Upper lobe of right lung (tissue), 1 donor: ENCODE measurements around the gene CXCL5. TPM values are rescaled to one million over a fixed set of nuclear protein-coding genes. Genes with fewer than 3 reads are reported as not detected.

Experiments
- ATAC-seq: fragments of 200-7000 bp; cut with Tn5 transposase; one replicate; pipeline ENCODE4 v1.9.1; 2020; ENCODE audit warnings: mild to moderate bottlenecking, moderate library complexity
- DNase-seq: peaks from one replicate; pipeline ENCODE4 v3.0.0-alpha.2; 2020
- H3K27ac ChIP-seq: fragments of 200-600 bp; one replicate; pipeline ENCODE4 v1.8.0; 2022
- H3K27me3 ChIP-seq: fragments of 200-600 bp; one replicate; pipeline ENCODE4 v1.8.0; 2022; ENCODE audit warnings: mild to moderate bottlenecking
- H3K36me3 ChIP-seq: fragments of 200-600 bp; one replicate; pipeline ENCODE4 v1.8.0; 2022
- H3K4me1 ChIP-seq: fragments of 200-600 bp; one replicate; pipeline ENCODE4 v1.8.0; 2022
- H3K4me3 ChIP-seq: fragments of 200-600 bp; one replicate; pipeline ENCODE4 v1.8.0; 2022; ENCODE audit warnings: mild to moderate bottlenecking
- H3K9me3 ChIP-seq: fragments of 200-600 bp; one replicate; pipeline ENCODE4 v1.8.0; 2022
- intact Hi-C: fragments of 100-400 bp; cut with DNase I; formaldehyde crosslinking; loops from one replicate; pipeline ENCODE4 v1.11.0; 2022
- total RNA-seq: library from RNA; stranded (reverse); fragmentation: NEBNext Ultra II Directional; extraction: Animal tissue kit (Norgen Biotek cat#: 25700); gene quantifications from one replicate; pipeline ENCODE4 v1.2.1, GENCODE V29; 2021
- TF ChIP-seq, protein P1 (sequence below): fragments of 200-600 bp; IDR thresholded peaks from one replicate; pipeline ENCODE4 v1.8.0; 2022; ENCODE audit warnings: antibody characterized with exemption
- donor health status: DM: no; HTN: yes; CAD: no; lungs with severe emphysema.

CXCL5 gene
- total RNA-seq, 1 donor from 2014 or later = 7.2 TPM

DNA sequence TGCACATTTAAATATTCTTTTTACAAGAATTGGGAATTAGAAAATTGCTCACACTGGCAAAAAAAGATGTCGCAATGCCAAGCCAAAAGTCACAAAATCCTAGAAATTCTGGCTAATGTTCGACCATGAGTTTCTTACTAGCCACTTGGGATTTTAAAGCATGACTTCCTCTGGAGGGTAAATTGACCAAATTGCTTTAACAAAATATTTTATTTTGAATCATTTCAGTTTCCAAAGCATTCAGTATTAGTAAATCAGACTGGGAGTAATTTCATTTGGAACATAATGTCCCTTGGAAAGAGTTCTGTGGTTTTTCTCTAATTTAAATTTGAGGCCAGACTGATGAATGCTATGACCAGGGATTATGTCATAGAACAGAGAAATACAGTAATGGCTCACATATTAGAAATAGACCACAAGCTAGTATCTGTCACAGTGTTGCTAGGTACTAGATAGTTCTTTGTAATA, 7.6 kb upstream of the CXCL5 start:
- ATAC-seq (peak; percentile 50), DNase-seq (no peak)
- H3K9me3 ChIP-seq = no peaks in the 10 kb centered on the region
- H3K27me3 ChIP-seq = no peaks in the 10 kb centered on the region
- intact Hi-C loops = no loop called here
- TF ChIP-seq, protein P1, sequence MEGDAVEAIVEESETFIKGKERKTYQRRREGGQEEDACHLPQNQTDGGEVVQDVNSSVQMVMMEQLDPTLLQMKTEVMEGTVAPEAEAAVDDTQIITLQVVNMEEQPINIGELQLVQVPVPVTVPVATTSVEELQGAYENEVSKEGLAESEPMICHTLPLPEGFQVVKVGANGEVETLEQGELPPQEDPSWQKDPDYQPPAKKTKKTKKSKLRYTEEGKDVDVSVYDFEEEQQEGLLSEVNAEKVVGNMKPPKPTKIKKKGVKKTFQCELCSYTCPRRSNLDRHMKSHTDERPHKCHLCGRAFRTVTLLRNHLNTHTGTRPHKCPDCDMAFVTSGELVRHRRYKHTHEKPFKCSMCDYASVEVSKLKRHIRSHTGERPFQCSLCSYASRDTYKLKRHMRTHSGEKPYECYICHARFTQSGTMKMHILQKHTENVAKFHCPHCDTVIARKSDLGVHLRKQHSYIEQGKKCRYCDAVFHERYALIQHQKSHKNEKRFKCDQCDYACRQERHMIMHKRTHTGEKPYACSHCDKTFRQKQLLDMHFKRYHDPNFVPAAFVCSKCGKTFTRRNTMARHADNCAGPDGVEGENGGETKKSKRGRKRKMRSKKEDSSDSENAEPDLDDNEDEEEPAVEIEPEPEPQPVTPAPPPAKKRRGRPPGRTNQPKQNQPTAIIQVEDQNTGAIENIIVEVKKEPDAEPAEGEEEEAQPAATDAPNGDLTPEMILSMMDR = no peak
- no peaks in the 10 kb centered on the region for H3K36me3 ChIP-seq
- no peak overlapping the region for H3K4me3 ChIP-seq
- no peak overlapping the region for H3K27ac ChIP-seq
- no peaks in the 10 kb centered on the region for H3K4me1 ChIP-seq

DNA sequence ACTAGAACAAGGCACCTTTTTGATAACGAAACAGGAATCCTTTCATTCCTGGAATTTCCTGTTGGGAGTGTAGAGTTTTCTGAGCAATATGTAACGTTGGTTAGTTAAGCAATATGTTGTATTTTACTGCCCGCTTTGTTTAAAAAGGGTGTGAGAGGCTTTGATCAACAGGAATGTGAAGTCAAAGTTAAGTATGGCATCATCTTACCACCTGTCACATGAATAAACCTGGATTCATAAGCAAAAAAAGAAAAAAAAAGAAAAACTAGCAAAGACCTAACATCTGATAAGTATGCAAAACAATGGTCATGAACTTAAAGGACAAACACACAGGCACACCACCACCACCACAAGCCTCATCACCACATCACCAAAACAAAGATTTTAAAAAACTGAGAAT, 7.1 kb upstream of the CXCL5 start:
- ATAC-seq = peak; percentile 34
- H3K27me3 ChIP-seq = no peaks in the 10 kb centered on the region
- H3K4me3 ChIP-seq = no peak overlapping the region
- no peaks in the 10 kb centered on the region for H3K4me1 ChIP-seq
- intact Hi-C loops = no loop called here
- TF ChIP-seq, protein P1 = no peak
- H3K36me3 ChIP-seq = no peaks in the 10 kb centered on the region
- no peak for DNase-seq
- no peak overlapping the region for H3K27ac ChIP-seq
- no peaks in the 10 kb centered on the region for H3K9me3 ChIP-seq

DNA sequence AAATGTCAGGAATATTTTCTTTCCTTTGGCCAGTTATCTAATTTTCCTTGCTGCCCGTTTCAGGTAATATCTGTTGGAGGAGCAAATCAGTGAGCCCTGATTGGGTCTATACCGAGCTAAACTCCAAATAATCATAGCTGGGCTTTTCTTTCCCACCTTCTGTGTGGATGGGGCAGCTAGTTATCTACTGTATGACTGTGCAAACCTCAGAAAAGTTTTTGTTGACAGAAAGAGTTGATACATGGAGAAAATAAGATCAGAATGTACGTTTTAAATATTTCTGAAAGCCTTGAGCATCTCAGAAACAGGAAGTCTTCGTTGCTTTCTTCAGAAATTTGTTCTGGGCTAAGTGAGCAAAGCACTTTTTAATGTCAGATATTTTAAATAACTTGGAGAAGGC, 6.2 kb upstream of the CXCL5 start:
- ATAC-seq = no peak
- H3K27ac ChIP-seq = no peak overlapping the region
- H3K36me3 ChIP-seq = no peaks in the 10 kb centered on the region
- no peaks in the 10 kb centered on the region for H3K9me3 ChIP-seq
- TF ChIP-seq, protein P1 = no peak
- H3K27me3 ChIP-seq = peaks cover under 1% of the 10 kb centered on the region
- no peaks in the 10 kb centered on the region for H3K4me1 ChIP-seq
- no peak for DNase-seq
- H3K4me3 ChIP-seq = no peak overlapping the region
- intact Hi-C loops = no loop called here

DNA sequence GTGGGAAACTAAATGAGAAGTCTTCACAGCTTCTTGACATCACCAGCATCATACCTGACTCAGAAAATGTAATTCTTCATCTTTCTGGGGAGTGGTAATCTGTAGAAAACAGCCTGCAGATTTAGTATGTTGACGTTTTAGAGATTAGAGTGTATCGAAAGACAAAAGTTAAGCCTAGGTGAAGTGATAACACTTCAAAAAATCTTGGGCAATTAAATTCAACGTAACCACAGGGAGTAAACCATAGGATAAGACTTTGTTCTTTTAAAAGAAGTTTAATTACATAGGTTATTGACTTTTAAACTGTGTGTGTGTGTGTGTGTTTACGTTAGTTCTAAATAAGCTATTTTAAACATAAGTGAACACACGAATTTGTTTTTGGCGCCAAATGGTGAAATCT, 1.8 kb upstream of the CXCL5 start:
- intact Hi-C loops = no loop called here
- no peak for DNase-seq
- TF ChIP-seq, protein P1 = no peak
- peaks cover 25% of the 10 kb centered on the region for H3K27me3 ChIP-seq
- no peaks in the 10 kb centered on the region for H3K36me3 ChIP-seq
- H3K27ac ChIP-seq = no peak overlapping the region
- H3K4me3 ChIP-seq = no peak overlapping the region
- H3K9me3 ChIP-seq = no peaks in the 10 kb centered on the region
- no peak for ATAC-seq
- peaks cover 5% of the 10 kb centered on the region for H3K4me1 ChIP-seq

DNA sequence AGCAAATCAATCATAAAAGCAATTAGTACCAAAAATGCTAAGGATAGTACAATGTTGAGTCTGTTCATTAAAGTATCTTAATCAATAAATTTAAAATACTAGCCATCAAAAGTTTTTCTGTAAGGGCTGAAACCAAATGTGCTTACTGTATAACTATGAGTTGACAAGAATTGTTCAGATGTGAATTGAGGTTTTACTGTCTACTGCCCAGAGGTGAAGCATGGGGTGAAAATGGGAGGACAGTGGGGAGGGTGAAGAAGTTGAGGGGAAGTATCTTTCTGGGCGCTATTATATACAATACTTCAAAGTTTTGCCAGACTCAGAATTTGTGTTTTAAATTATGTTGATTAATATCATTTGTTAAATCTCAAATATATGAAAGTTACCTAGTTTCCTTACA, 6.4 kb downstream of the CXCL5 start:
- Histone ChIP-seq H3K36me3 (no peaks in the 10 kb centered on the region), H3K4me3 (no peak overlapping the region), H3K4me1 (no peaks in the 10 kb centered on the region), H3K27ac (no peak overlapping the region), H3K27me3 (peaks cover 8% of the 10 kb centered on the region), H3K9me3 (no peaks in the 10 kb centered on the region)
- TF ChIP-seq, protein P1 = no peak
- intact Hi-C loops = no loop called here
- DNase-seq = no peak
- ATAC-seq = no peak

DNA sequence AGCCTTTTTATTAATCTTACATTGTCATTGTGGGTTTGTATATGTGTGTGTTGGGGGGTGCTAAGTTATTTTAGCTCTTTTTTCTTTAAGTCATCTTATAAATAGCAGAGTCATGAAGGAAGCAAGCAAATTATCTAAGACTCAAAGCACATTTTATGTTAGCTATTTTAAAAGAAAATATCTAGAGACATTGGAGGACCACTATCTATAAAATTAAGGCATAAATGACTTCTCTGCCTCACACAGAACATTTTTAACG, 6.8 kb downstream of the CXCL5 start:
- H3K27me3 ChIP-seq = peaks cover 7% of the 10 kb centered on the region
- H3K4me3 ChIP-seq = no peak overlapping the region
- ATAC-seq (no peak), DNase-seq (no peak)
- TF ChIP-seq, protein P1 = no peak
- no peaks in the 10 kb centered on the region for H3K4me1 ChIP-seq
- no peaks in the 10 kb centered on the region for H3K9me3 ChIP-seq
- no peaks in the 10 kb centered on the region for H3K36me3 ChIP-seq
- intact Hi-C loops = no loop called here
- H3K27ac ChIP-seq = no peak overlapping the region
